ENCODE data around the gene CLDN10. TPM values are rescaled to one million over a fixed set of nuclear protein-coding genes. Genes with fewer than 3 reads are reported as not detected.
"Not testable (repeated sequence)": the region's sequence is repeated elsewhere in the genome, so short reads cannot be mapped to it uniquely, and the experiment has no call there.

CLDN10 gene, protein sequence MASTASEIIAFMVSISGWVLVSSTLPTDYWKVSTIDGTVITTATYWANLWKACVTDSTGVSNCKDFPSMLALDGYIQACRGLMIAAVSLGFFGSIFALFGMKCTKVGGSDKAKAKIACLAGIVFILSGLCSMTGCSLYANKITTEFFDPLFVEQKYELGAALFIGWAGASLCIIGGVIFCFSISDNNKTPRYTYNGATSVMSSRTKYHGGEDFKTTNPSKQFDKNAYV
- total RNA-seq, result not detected
- long read RNA-seq, result 0 reads

GRCh38 chr13:95552539-95553441 is at the start of gene CLDN10:
CLDN10 (plus strand) TSS chr13:95552720; CDS start chr13:95552754, 34 bp downstream.
- intact Hi-C loops (cut with DNase I), result no loop called here
- no peak for DNase-seq (ENCODE audit: low spot score)

GRCh38 chr13:95503662-95504061 is 48.9 kb upstream of the CLDN10 start:
- intact Hi-C loops (cut with DNase I), result no loop called here
- no peak for DNase-seq (ENCODE audit: low spot score)

- DNase-seq (ENCODE audit: low spot score), result no peak
- intact Hi-C loops (cut with DNase I), result no loop called here
Observed at GRCh38 chr13:95505265-95505664, 47.3 kb upstream of the CLDN10 start.

DNA sequence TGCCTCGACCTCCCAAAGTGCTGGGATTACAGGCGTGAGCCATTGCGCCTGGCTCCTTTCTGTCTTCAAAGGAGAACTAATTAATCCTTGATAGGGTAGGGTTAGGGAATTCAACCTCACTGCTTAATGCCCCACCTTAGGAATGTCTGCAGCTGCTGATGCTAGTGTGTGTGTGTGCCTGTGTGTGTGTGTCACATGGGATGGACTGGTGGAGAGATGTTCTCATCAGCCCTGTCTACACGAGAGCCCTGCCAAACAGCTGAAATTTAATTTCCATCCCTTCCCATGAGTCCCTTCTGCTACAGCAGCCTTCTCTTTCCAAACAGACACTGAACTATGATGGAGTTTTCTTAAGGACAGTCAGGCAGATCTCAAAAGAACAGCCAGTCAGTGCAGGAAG is 46.5 kb upstream of the CLDN10 start:
- DNase-seq (ENCODE audit: low spot score), result no peak
- intact Hi-C loops (cut with DNase I), result no loop called here

DNA sequence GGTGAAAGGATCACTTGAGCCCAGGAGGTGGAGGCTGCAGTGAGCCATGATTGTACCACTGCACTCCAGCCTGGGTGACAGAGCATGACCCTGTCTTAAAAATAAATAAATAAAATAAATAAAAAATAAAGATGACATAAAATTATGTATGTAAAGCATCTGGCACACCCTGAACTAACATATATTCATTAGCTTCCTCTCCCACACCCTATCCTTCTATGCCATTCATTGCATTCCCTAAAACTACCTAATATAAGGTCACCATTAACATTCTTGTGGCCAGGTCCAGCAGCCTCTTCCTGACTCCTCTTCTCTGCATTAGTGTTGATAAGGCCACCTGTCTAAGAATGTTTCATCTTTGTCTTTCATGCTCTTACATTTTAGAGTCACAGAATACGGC is 44.5 kb upstream of the CLDN10 start:
- intact Hi-C loops (cut with DNase I), result no loop called here
- no peak for DNase-seq (ENCODE audit: low spot score)

- DNase-seq (ENCODE audit: low spot score), result no peak
- intact Hi-C loops (cut with DNase I), result no loop called here
Observed at GRCh38 chr13:95508996-95509395, 43.5 kb upstream of the CLDN10 start.

- intact Hi-C loops (cut with DNase I), result no loop called here
- DNase-seq (ENCODE audit: low spot score), result no peak
Observed at GRCh38 chr13:95509521-95510310, 42.8 kb upstream of the CLDN10 start.

- DNase-seq (ENCODE audit: low spot score), result no peak
- intact Hi-C loops (cut with DNase I), result no loop called here
Observed at GRCh38 chr13:95510950-95511349, 41.6 kb upstream of the CLDN10 start.

- DNase-seq (ENCODE audit: low spot score), result no peak
- intact Hi-C loops (cut with DNase I), result no loop called here
Observed at GRCh38 chr13:95512424-95512823, 40.1 kb upstream of the CLDN10 start.

DNA sequence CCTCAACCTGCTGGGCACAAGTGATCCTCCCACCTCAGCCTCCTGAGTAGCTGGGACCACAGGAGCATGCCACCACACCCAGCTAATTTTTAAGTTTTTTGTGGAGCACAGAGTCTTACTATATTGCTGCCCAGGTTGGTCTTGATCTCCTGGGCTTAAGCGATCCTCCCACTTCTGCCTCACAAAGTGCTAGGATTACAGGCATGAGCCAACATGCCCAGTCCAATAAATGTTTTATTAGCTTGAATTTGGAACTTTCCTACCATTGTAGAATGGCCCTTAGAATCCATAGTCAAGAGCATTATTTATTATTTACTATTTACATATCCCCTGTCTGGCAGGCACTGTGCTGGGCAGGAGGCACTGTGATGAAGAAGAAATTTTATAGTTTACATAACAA is 39.6 kb upstream of the CLDN10 start:
- intact Hi-C loops (cut with DNase I), result no loop called here

DNA sequence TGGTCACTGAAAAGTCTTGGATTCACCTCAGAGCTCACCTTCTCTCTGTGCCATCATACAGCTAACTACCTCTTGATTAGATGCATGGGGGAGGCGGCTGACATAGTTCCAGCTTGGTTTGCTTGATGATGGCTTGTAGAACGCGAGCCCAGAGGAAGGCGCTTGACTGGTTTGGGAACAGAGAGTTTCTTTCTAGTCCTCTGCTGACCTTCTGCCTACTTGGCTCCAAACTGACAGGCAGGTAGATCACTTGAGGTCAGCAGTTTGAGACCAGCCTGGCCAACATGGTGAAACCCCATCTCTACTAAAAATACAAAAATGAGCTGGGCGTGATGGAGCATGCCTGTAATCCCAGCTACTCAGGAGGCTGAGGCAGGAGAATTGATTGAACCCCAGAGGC is 36.9 kb upstream of the CLDN10 start:
- intact Hi-C loops (cut with DNase I); DNase-seq (ENCODE audit: low spot score): not testable (repeated sequence)

More for the DNA sequence above, 39.6 kb upstream of the CLDN10 start:
- no peak for DNase-seq (ENCODE audit: low spot score)

- DNase-seq (ENCODE audit: low spot score), result no peak
- intact Hi-C loops (cut with DNase I), result no loop called here
Observed at GRCh38 chr13:95516021-95516420, 36.5 kb upstream of the CLDN10 start.

- intact Hi-C loops (cut with DNase I), result no loop called here
- no peak for DNase-seq (ENCODE audit: low spot score)
Observed at GRCh38 chr13:95516492-95516891, 36.0 kb upstream of the CLDN10 start.

DNA sequence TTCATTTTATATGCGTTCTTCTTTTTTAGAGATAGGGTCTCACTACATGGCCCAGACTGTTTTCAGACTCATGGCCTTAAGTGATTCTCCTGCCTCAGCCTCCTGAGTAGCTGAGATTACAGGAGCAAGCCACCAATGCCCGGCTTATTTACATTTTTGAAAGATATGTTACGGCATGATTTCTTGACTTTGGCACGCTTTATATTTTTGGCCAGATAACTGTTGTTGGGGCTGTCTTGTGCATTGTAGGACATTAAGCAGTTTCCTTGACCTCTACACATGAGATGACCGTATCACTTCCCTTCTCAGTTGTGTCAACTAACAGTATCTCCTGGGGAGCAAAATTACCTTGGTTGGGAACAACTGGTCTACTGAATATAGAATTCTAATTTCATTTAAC is 28.9 kb upstream of the CLDN10 start:
- DNase-seq (ENCODE audit: low spot score), result no peak
- intact Hi-C loops (cut with DNase I), result no loop called here

- intact Hi-C loops (cut with DNase I), result no loop called here
- DNase-seq (ENCODE audit: low spot score), result no peak
Observed at GRCh38 chr13:95524264-95524901, 28.1 kb upstream of the CLDN10 start.

- DNase-seq (ENCODE audit: low spot score), result no peak
- intact Hi-C loops (cut with DNase I), result no loop called here
Observed at GRCh38 chr13:95527955-95528354, 24.6 kb upstream of the CLDN10 start.

DNA sequence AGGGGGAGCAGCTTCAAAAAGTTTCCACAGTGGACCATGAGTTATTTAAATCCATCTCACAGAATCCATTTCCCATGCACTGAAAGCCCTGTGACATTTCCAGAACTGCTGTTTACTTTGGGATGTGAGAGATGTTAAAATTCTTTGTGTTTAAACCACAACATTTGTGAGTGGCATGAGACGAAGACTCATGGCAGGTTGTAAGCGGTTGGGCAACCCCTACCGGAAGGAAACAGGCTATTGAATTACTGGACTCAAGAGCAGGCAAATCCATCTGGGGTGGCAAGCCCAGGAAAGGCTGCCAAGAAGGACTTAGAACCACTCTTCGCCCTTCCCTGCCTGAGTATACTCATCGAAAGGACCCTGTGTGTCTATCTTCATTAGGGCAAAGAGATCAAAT is 22.3 kb upstream of the CLDN10 start:
- DNase-seq (ENCODE audit: low spot score), result no peak
- intact Hi-C loops (cut with DNase I), result no loop called here

GRCh38 chr13:95533545-95534160 is 18.9 kb upstream of the CLDN10 start:
- intact Hi-C loops (cut with DNase I), result no loop called here
- DNase-seq (ENCODE audit: low spot score), result no peak

DNA sequence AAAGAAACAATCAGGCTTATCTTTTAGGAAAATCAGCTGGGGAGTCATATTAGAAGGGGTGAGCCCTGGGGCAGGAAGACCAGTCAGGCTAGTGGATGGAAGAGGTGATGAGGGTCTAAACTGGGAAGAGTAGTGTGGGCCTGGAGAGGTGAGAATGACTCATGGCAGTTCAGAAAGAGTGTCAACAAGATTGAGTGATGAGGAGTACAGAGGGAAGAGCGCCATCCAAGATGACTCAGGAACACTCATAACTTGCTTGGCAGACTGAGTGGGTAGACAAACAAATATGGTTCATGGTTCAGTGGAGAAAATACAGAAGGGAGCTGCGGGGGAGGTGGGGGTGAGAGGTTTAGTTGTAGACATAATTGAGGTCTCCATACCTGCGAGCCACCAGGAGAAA is 17.3 kb upstream of the CLDN10 start:
- intact Hi-C loops (cut with DNase I), result loop anchor here (5.0 kb wide), 1 partner anchor 302 kb away; no protein-coding TSS in a partner anchor
- DNase-seq (ENCODE audit: low spot score), result no peak
